GM12864 (cell line): ENCODE data around the gene HS2ST1.
"Not testable (repeated sequence)": the region's sequence is repeated elsewhere in the genome, so short reads cannot be mapped to it uniquely, and the experiment has no call there.

Experiments
- DNase-seq: peaks from one replicate; pipeline ENCODE4 v3.0.0-alpha.2; 2011; ENCODE audit warnings: low read depth
- H3K4me3 ChIP-seq: 2 replicates; pipeline ENCODE4 v1.5.1; 2011; ENCODE audit warnings: mild to moderate bottlenecking, low read depth, low read length, control low read depth
- CTCF ChIP-seq: IDR thresholded peaks from 2 replicates; pipeline ENCODE4 v1.5.1; 2011; ENCODE audit warnings: low read depth, mild to moderate bottlenecking, moderate library complexity, low read length, control low read depth, inconsistent platforms; ENCODE audit errors: missing control alignments

Gene HS2ST1

GRCh38 chr1:87061742-87062156 is 147.3 kb downstream of the HS2ST1 start:
- DNase-seq: no peak
- TF ChIP-seq CTCF: no peak
- no peak overlapping the region for H3K4me3 ChIP-seq

GRCh38 chr1:87062687-87063086 is 148.3 kb downstream of the HS2ST1 start:
- no peak for DNase-seq
- no peak overlapping the region for H3K4me3 ChIP-seq
- no peak for TF ChIP-seq CTCF

- no peak for TF ChIP-seq CTCF
- no peak for DNase-seq
- no peak overlapping the region for H3K4me3 ChIP-seq
These were observed 149.9 kb downstream of the HS2ST1 start for GRCh38 chr1:87064309-87064708.

GRCh38 chr1:87064986-87065385 is 150.6 kb downstream of the HS2ST1 start:
- DNase-seq: no peak
- no peak overlapping the region for H3K4me3 ChIP-seq
- no peak for TF ChIP-seq CTCF

GRCh38 chr1:87066708-87067107 is 152.3 kb downstream of the HS2ST1 start:
- not testable (repeated sequence) for DNase-seq

GRCh38 chr1:87072411-87072810 is 158.0 kb downstream of the HS2ST1 start:
- DNase-seq: no peak

More at GRCh38 chr1:87066708-87067107, 152.3 kb downstream of the HS2ST1 start:
- not testable (repeated sequence) for H3K4me3 ChIP-seq

GRCh38 chr1:87072904-87073303 is 158.5 kb downstream of the HS2ST1 start:
- TF ChIP-seq CTCF: no peak
- no peak overlapping the region for H3K4me3 ChIP-seq
- DNase-seq: no peak

More at GRCh38 chr1:87072411-87072810, 158.0 kb downstream of the HS2ST1 start:
- TF ChIP-seq CTCF: no peak
- no peak overlapping the region for H3K4me3 ChIP-seq
